ENCODE results near the gene CHAC2.

- no peak for TF ChIP-seq ZNF780A (CRISPR knock-in tag; IDR thresholded peaks at IDR 0.05)
- no peak for TF ChIP-seq ZNF660 (CRISPR knock-in tag; IDR thresholded peaks at IDR 0.05; ENCODE audit: borderline replicate concordance, low read depth)
- TF ChIP-seq BRD4 (CRISPR knock-in tag; IDR thresholded peaks at IDR 0.05): no peak
- no peak for TF ChIP-seq ZNF766 (CRISPR knock-in tag; IDR thresholded peaks at IDR 0.05; ENCODE audit: borderline replicate concordance)
- no peak for TF ChIP-seq POLR2AphosphoS5 (IDR thresholded peaks at IDR 0.05; ENCODE audit: low read depth, low read length)
These were observed 11.0 kb downstream of the CHAC2 start for GRCh38 chr2:53778536-53779162.
